ENCODE data around the gene FBRSL1.

DNA sequence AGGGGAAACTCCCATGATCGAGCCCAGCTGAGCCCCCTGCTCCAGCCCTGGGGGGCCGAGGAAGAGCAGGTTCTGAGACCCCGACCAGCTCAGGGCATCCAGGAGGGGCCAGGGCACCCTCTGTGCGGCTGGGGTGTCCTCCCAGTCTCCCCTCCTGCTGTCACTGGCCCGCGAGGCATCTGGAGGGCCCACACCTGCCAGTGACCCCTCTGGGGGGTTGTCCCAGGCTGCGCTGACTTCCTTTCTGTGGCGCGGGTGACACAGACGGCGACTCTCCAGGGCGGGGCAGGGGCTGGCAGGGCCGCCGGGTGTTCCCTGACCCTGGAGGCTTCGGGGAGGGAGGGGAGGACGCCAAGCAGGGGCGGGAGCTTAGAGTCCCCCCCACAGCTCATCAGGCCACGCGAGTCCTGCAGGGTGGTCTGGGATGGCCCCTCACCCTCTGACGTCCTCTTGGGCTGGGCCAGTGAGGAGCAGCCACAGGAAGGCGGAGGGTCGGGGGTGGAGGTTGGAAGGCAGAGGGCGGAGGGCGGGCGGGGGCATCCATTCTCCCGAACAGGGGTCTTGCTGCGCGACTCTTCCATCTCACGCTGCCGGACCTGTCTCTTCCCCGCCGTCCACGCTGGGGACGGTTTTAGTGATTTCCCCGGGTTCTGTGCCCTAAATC is 38.6 kb upstream of the FBRSL1 start:
- TF ChIP-seq, protein P1, sequence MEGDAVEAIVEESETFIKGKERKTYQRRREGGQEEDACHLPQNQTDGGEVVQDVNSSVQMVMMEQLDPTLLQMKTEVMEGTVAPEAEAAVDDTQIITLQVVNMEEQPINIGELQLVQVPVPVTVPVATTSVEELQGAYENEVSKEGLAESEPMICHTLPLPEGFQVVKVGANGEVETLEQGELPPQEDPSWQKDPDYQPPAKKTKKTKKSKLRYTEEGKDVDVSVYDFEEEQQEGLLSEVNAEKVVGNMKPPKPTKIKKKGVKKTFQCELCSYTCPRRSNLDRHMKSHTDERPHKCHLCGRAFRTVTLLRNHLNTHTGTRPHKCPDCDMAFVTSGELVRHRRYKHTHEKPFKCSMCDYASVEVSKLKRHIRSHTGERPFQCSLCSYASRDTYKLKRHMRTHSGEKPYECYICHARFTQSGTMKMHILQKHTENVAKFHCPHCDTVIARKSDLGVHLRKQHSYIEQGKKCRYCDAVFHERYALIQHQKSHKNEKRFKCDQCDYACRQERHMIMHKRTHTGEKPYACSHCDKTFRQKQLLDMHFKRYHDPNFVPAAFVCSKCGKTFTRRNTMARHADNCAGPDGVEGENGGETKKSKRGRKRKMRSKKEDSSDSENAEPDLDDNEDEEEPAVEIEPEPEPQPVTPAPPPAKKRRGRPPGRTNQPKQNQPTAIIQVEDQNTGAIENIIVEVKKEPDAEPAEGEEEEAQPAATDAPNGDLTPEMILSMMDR (IDR thresholded peaks at IDR 0.05 in 8 of 11, conservative IDR thresholded peaks at IDR 0.05 in 3 of 11): no peak
- TF ChIP-seq POLR2A (IDR thresholded peaks at IDR 0.05): no peak
